Limb (tissue), 2 donors: ENCODE measurements around the gene CFL1.

Source experiments
- DNase-seq, 2 donors: peaks; one replicate each; pipeline ENCODE4 v3.0.0-alpha.2; 2016; ENCODE audit errors: extremely low spot score in 2 of 2

Gene CFL1

DNA sequence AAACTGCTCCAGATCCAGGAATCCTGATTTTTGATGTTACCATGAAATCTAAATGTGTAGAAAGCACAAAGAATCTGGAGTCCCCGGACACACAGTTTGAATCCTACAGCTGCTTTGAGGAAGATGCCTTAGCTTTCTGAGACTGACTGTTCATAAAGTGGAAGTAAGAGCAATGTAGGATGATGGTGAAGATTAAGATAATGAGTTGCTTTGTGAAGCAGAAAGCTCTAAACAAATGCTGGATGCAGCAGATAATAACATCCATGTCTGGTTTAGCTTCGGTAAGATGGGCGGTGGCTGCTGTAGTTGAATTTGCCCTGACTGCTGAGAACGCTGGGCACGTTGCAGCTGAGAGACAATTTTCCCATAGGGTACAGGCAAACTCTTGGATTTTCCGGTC, 51.0 kb downstream of the CFL1 start:
- no peak for DNase-seq
